Ishikawa (cell line): Measurements from ENCODE around the gene BBS2.

Source experiments
- CREB1 ChIP-seq: IDR thresholded peaks from 2 replicates; pipeline ENCODE4 v1.6.1; 2012; ENCODE audit warnings: low read depth
- ZBTB7A ChIP-seq: IDR thresholded peaks from 2 replicates; pipeline ENCODE4 v1.6.1; 2012; ENCODE audit warnings: low read depth

GRCh38 chr16:56520251-56520577 lies 390 bp upstream of the BBS2 start:
- TF ChIP-seq ZBTB7A (no peak), CREB1 (no peak)
